H1 (cell line): ENCODE results near the gene EGR1. TPM values are rescaled to one million over a fixed set of nuclear protein-coding genes. Genes with fewer than 3 reads are reported as not detected.

ENCODE experiments used
- ASH2L ChIP-seq: fragments of 200-600, 300-600 bp; sonication (generic); IDR thresholded peaks from one replicate; pipeline ENCODE4 v1.7.1; 2017; ENCODE audit warnings: low read length
- BACH1 ChIP-seq: IDR thresholded peaks from 2 replicates; pipeline ENCODE4 v1.6.1; 2012; ENCODE audit warnings: low read length, improper control_type of control experiment
- CHD2 ChIP-seq: IDR thresholded peaks from 2 replicates; pipeline ENCODE4 v1.6.1; 2012; ENCODE audit warnings: low read length, improper control_type of control experiment
- CREB1 ChIP-seq: IDR thresholded peaks from 2 replicates; pipeline ENCODE4 v1.6.1; 2012; ENCODE audit warnings: inconsistent platforms
- EP300 ChIP-seq, 2 experiments: IDR thresholded peaks; 1 replicate in 1 of 2; 2 replicates in 1 of 2; pipeline ENCODE4 v1.6.1; 2011 to 2012; ENCODE audit warnings: low read depth in 2 of 2, low read length in 2 of 2, mild to moderate bottlenecking in 2 of 2, borderline replicate concordance in 1 of 2, inconsistent platforms in 1 of 2, moderate library complexity in 1 of 2
- EZH2 ChIP-seq: fragments of 200-600 bp; sonication (generic); IDR thresholded peaks from 2 replicates; pipeline ENCODE4 v1.7.1; 2012; ENCODE audit warnings: low read depth, mild to moderate bottlenecking, moderate library complexity, low read length, inconsistent platforms; ENCODE audit not compliant: severe bottlenecking
- FOSL1 ChIP-seq: IDR thresholded peaks from 2 replicates; pipeline ENCODE4 v1.6.1; 2011; ENCODE audit warnings: mild to moderate bottlenecking, low read depth, low read length, moderate library complexity; ENCODE audit not compliant: insufficient read depth
- MAX ChIP-seq: IDR thresholded peaks from 2 replicates; pipeline ENCODE4 v1.6.1; 2012; ENCODE audit warnings: inconsistent platforms
- SIX5 ChIP-seq: IDR thresholded peaks from 2 replicates; pipeline ENCODE4 v1.6.1; 2011; ENCODE audit warnings: mild to moderate bottlenecking, low read depth, low read length
- SRF ChIP-seq: IDR thresholded peaks from 2 replicates; pipeline ENCODE4 v1.6.1; 2011; ENCODE audit warnings: mild to moderate bottlenecking, low read depth, low read length, moderate library complexity
- SUZ12 ChIP-seq: fragments of 200-600 bp; sonication (generic); IDR thresholded peaks from 2 replicates; pipeline ENCODE4 v1.6.1; 2012; ENCODE audit warnings: mild to moderate bottlenecking, inconsistent platforms, low read length, moderate library complexity, mixed read lengths
- TBP ChIP-seq: IDR thresholded peaks from 2 replicates; pipeline ENCODE4 v1.6.1; 2011; ENCODE audit warnings: low read depth, low read length, improper control_type of control experiment
- TCF12 ChIP-seq: IDR thresholded peaks from 2 replicates; pipeline ENCODE4 v1.6.1; 2011; ENCODE audit warnings: low read depth, mild to moderate bottlenecking, low read length
- polyA plus RNA-seq, 7 experiments: library from polyadenylated mRNA; depleted of rRNA in 3 of 7; stranded (reverse) in 5 of 7; unstranded in 2 of 7; fragments of >200 nt in 5 of 7; fragments of 200-250 nt in 2 of 7; gene quantifications; 1 replicate in 5 of 7; 2 replicates in 1 of 7; 4 replicates in 1 of 7; pipeline versions ENCODE4 v1.2.1 to v1.2.3, GENCODE V29; 2011 to 2013; ENCODE audit warnings: missing spikeins in 2 of 7, mixed read lengths in 2 of 7
- total RNA-seq: library from RNA; stranded (reverse); fragmentation: NEBNext Ultra II Directional; extraction: Animal tissue kit (Norgen Biotek cat#: 25700); gene quantifications from 2 replicates; pipeline ENCODE4 v1.2.1, GENCODE V29; 2021
- TF ChIP-seq, protein P1 (sequence below): IDR thresholded peaks from 2 replicates; pipeline ENCODE4 v1.6.1; 2012; ENCODE audit warnings: low read length, inconsistent platforms

EGR1 gene
- total and polyA plus RNA-seq, 2 of the 8 experiments (the other 6 are each of a cell fraction or from before 2014, with no cell fraction given), result 16.2 to 35.5 TPM

DNA sequence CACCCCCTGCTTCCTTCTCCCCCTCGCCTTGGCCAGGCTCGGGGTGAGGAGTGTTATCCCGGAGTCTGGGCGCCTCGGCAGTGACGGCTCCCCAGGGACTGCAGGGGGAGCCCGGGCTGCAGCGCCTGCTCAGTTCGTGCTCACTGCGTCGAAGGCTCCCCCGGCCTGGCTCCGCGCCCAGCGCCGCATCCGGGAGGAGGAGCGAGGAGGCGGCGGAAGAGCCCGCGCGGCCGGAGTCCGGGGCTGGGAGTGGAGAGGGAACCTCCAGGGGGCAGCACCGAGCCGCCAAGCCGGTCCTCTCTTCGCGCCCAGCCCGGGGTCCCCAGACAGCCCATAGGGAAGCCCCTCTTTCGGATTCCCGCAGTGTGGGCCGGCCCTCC is 1.3 kb upstream of the EGR1 start (continued):
- TF ChIP-seq, protein P1, sequence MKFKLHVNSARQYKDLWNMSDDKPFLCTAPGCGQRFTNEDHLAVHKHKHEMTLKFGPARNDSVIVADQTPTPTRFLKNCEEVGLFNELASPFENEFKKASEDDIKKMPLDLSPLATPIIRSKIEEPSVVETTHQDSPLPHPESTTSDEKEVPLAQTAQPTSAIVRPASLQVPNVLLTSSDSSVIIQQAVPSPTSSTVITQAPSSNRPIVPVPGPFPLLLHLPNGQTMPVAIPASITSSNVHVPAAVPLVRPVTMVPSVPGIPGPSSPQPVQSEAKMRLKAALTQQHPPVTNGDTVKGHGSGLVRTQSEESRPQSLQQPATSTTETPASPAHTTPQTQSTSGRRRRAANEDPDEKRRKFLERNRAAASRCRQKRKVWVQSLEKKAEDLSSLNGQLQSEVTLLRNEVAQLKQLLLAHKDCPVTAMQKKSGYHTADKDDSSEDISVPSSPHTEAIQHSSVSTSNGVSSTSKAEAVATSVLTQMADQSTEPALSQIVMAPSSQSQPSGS, result no peak
- TF ChIP-seq TCF12 (no peak), SIX5 (no peak), SRF (0 out of 2 replicates have a peak, but pooled peaks have one; percentile 5), CREB1 (peak; percentile 66), MAX (peak; percentile 80), TBP (peak; percentile 52; the same call in 1 of the 2 replicates), FOSL1 (no peak), EZH2 (no peak), SUZ12 (no peak), ASH2L (no peak), CHD2 (peak; percentile 34; the same call in 1 of the 2 replicates), BACH1 (no peak), EP300 (IDR thresholded peaks at IDR 0.05; ENCODE audit: borderline replicate concordance in 1 of 2, low read depth in 2 of 2, low read length in 2 of 2) (peak; percentile 3 to 87; a peak in 2 of 3 replicates)
